ENCODE data around the gene KCNIP4.

Gene KCNIP4

GRCh38 chr4:21856754-21857153 is 91.8 kb downstream of the KCNIP4 start:
- in situ Hi-C loops (cut with HindIII; ENCODE audit: low sequenced_read_pairs), result no loop called here

GRCh38 chr4:21856301-21856700 is 92.3 kb downstream of the KCNIP4 start:
- in situ Hi-C loops (cut with HindIII; ENCODE audit: low sequenced_read_pairs), result no loop called here

DNA sequence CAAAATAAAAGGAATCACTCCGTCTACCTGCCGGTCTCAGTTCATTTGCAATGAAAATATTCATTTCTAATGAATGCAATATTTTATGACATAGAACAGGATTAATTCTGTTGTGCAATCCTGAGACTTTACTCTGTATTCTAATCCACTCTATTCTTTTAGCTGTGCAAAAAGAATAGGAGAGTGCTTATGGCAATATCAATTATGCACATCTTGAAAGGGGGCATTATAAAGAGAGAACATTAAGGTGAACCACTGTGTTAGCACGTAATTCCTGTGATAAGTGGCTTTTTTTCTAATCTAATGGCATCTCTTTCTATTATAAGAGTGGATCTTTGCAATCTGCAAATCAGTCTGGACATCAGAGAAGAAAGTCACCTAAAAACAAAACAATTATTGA is 99.5 kb downstream of the KCNIP4 start:
- in situ Hi-C loops (cut with HindIII; ENCODE audit: low sequenced_read_pairs), result no loop called here

DNA sequence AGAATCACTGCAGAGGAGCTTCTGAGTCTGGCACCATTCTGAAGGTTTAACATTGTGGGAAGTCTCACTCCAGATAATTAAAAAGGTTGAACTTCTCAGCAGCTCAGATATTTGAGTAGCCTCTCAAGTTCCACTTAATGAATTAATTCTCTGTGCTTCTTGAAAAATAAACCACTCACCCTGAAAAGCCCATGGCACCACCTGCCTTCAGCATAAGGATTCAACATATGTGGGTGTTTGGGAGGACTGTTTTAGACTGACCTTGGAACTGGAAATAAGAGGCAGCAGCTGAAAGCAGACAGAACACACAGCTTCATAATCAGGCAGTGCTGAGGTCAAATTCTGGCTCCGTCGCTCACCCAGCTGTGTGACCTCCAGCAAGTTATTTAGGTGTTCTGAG is 100.6 kb downstream of the KCNIP4 start:
- in situ Hi-C loops (cut with HindIII; ENCODE audit: low sequenced_read_pairs), result no loop called here

DNA sequence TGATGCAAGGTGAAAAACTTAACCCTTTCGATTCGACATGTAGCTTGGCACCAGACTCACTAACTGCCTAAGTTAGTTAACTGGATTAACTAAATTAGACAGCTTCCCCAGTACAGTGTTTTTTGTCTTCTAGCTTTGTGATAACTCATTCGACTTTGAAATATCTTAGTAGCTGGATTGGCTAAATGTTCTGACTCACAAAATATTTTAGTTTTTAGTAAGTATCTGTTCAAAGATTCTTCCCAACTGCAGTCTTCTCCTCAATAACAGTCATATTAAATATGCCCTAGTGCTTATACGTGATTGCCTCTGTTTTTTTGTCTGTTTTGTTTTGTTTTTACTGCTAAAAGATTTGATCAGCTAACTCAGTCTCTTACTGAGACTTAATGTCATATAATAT is 102.9 kb downstream of the KCNIP4 start:
- in situ Hi-C loops (cut with HindIII; ENCODE audit: low sequenced_read_pairs), result no loop called here

DNA sequence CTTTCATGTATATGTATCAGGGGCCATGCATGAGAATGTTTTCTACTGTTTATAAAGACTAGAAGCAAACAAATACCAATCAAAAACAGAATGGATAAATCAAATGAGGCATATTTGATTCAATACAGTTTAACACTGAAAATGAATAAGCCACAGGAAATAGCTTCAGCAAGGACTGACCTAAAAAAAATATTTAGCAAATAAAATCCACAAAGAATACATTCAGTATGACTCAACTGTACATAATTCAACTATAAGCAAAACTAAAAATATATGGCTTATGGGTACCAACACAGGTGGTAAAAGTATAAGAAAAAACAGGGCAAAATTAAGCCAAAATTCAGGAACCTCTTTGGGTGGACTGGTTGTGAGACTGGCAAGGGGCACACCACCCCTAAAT is 112.9 kb downstream of the KCNIP4 start:
- in situ Hi-C loops (cut with HindIII; ENCODE audit: low sequenced_read_pairs), result no loop called here

DNA sequence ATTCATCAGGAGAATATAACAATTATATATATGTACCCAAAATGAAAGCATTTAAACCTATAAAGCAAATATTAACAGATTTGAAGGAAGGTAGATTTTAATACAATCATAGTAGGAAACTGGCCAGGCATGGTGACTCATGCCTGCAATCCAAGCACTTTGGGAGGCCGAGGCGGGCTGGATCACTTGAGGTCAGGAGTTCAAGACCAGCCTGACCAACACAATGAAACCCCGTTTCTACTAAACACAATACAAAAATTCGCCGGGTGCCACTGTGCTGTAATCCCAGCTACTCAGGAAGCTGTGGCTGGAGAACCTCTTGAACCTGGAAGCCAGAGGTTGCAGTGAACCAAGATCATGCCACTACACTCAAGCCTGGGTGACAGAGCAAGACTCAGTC is 118.3 kb downstream of the KCNIP4 start:
- in situ Hi-C loops (cut with HindIII; ENCODE audit: low sequenced_read_pairs), result no loop called here

DNA sequence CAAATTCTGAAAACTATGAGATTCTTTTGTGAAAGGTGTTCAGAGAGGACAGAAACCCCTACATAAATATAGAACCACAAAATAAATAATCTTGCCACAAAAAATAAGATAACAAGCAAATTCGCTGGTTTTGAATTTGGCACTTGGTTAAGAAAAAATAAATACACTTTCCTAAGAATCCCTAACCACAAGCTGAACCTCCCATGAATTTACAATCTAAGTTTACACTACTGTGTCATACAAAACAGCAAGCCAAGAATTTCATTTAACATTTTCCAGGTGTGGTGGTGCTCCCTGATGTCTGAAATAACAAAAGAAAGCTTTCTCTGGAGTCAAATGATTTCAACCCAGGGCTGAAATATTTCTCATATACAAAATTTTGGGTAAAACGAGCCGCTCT is 121.0 kb downstream of the KCNIP4 start:
- in situ Hi-C loops (cut with HindIII; ENCODE audit: low sequenced_read_pairs), result no loop called here

DNA sequence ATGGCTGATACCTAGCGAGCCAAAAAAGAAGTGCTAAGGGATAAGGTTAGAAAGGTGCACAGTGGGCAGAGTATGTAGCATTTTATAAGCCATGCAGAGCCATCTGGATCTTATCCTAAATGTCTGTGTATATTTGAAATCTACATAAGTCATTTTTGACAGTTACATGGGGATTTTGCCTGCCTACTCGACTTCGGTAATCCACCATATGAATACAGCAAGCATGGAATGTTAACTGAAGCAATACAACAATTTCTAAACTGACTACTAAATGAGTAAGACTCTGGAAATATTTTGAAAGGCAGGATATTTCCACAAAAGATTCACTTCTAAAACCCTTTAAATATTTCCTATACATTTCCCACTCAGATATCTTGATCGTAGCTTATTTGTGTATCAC is 122.5 kb downstream of the KCNIP4 start:
- in situ Hi-C loops (cut with HindIII; ENCODE audit: low sequenced_read_pairs), result no loop called here

- in situ Hi-C loops (cut with HindIII; ENCODE audit: low sequenced_read_pairs), result loop anchor here (25.0 kb wide), 1 partner anchor 568 kb away; no protein-coding TSS in a partner anchor
Observed at GRCh38 chr4:21819086-21819485, 129.5 kb downstream of the KCNIP4 start.

DNA sequence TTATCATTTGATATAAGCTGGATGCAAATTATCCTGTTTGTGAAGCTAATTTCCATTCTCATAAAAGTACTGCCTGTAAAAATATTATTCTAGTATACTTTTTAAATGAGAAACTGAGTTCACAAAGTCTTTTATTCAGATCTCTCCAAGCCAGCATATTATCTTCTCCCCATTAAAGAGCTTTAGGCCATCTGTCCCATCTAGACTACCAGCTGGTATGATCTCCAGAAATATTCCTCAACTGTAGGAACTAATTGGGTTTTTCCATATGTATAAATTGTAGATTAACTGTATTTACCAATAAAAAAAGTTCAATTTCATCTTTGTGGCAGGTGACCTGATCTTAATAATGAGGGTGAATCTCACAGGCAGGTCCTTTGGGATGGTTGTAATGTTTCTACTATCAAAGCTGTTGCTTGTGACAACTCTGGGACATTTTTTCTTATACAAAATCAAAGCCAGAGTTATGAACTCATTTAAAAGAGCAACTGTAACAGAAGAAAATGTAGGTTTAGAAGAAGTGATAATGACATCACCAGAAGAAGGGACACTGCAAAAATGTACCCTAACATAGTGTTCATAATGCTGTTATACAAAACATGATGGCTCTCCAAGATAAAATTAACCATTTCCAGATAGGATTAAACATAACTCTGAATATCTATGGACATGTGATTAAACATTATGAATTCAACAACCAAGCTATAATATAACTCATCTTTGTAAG is 132.8 kb downstream of the KCNIP4 start:
- in situ Hi-C loops (cut with HindIII; ENCODE audit: low sequenced_read_pairs), result loop anchor here (25.0 kb wide), 1 partner anchor 571 kb away; no protein-coding TSS in a partner anchor

GRCh38 chr4:21811565-21811964 is 137.0 kb downstream of the KCNIP4 start:
- in situ Hi-C loops (cut with HindIII; ENCODE audit: low sequenced_read_pairs), result loop anchor here (25.0 kb wide), 1 partner anchor 576 kb away; no protein-coding TSS in a partner anchor

DNA sequence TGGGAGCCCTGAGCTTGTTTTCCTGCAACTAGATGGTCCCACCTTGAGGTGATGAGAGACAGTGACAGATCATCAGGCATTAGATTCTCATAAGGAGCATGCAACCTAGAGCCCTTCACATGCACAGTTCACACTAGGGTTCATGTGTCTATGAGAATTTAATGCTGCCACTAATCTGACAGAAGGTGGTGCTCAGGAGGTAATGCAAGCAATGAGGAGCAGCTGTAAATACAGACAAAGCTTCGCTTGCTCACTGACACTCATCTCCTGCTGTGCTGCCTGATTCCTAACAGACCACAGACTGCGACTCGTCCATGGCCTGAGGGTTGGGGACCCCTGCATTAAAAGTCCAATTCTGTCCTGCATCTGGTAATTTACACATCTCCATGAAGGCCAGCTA is 141.6 kb downstream of the KCNIP4 start:
- in situ Hi-C loops (cut with HindIII; ENCODE audit: low sequenced_read_pairs), result loop anchor here (25.0 kb wide), 1 partner anchor 580 kb away; no protein-coding TSS in a partner anchor

DNA sequence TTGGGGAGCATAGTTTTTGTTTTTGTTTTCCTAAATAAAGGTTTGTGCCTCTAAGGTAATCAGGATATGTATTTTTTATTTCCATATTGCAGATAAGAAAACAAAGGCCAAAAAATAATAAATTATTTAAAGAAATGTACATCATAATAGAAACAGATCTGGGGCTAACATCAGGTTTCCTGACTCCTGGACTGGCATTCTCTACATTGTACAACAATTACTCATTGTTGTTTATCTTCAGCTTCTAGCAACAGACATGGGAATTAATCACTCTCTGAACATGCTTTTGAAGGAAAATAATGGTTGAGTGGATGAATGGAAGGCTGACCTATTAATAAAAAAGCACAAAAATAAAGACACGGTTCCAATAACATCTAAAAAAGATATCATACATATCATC is 146.2 kb downstream of the KCNIP4 start:
- in situ Hi-C loops (cut with HindIII; ENCODE audit: low sequenced_read_pairs), result loop anchor here (25.0 kb wide), 1 partner anchor 585 kb away; no protein-coding TSS in a partner anchor

DNA sequence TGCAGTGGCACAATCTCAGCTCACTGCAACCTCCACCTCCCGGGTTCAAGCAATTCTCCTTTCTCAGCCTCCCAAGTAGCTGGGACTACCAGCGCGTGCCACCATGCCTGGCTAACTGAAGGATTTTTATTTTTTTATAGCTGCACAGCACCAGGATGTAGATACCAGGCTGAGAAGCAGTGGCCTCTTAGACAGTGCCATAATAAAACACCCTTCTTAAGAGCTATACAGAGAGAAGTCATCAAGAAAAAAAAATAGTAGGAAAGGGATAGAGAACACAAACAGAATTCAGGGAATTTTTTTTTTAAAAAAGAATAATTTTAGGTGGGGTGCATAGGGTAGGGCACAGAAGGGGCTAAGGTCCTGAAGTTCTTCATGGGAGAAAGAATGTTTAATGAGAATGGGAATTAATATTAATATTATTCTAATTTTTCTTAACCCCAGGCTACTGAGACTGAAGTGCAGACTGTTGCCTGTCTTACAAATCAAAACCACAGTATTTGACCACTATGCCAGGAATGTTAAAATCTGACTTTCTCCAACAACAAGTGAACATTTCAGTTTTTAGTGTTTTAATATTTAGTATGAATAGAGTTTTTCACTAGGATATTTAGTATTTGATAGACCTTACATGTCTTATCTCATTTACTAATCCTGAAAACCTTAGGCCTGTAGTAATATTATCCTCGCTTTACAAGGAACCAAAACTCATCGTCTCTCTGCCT is 146.7 kb downstream of the KCNIP4 start:
- in situ Hi-C loops (cut with HindIII; ENCODE audit: low sequenced_read_pairs), result loop anchor here (25.0 kb wide), 1 partner anchor 585 kb away; no protein-coding TSS in a partner anchor

DNA sequence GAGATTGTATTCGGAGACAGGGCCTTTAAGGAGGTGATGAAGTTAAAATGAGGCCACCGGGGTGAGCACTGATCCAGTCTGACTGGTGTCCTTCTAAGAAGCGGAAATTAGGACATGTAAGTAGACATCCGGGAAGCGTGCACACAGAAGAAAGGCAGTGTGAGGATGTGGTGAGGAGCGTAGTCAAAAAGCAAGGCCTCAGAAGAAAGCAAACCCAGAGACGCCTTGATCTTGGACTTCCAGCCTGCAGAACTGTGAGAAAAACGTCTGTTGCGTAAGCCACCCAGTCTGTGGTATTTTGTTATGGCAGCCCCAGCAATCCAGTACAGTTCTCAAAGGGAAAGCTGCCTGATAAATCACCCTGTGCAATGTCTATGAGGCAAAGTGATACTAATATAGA is 153.5 kb downstream of the KCNIP4 start:
- in situ Hi-C loops (cut with HindIII; ENCODE audit: low sequenced_read_pairs), result no loop called here

GRCh38 chr4:21792736-21793135 is 155.8 kb downstream of the KCNIP4 start:
- in situ Hi-C loops (cut with HindIII; ENCODE audit: low sequenced_read_pairs), result no loop called here

DNA sequence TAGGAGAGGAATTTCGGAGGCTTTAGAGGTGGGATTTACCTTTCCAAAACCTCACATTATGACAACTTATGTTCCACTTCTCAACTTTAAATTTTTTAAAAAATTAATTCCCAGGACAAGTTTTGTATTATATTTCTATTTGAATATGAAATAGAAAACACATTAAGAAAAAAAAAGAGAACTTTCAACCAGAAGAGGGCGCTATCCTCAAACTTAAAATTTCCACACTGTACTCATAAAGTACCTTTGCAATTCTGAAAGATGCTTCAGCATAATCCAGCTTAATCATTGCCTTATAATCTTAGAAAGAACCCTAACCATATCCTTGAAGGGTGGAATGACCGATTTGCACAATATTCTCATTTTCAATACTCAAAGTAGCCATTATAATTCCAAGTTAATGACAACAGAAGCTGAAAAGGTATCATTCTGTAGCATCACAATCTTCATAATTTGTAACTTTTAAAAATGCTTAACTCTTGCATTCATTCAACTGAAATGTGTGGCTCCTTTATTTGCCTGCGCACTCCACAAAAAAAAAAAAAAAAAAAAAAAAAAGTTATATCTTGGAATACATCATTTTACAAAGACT is 158.0 kb downstream of the KCNIP4 start:
- in situ Hi-C loops (cut with HindIII; ENCODE audit: low sequenced_read_pairs), result no loop called here

DNA sequence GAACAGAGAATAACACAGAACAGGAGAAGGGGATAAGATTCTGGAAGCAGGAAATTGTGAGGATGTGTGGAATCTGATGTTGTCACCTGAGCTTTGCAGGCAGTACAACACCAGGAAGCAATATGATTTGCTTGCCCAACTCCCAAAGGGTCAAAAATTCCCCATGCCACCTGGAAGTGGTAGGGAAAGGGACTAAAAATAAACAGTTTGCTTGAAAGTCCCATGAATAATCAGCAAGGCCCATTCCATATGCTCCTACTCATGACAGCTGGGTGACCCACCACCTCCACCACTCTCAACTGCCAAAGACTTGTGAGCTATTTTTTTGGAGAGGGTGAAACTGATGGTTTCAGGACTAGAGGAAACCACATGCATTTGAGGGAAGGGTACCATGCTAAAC is 168.4 kb downstream of the KCNIP4 start:
- in situ Hi-C loops (cut with HindIII; ENCODE audit: low sequenced_read_pairs), result no loop called here

GRCh38 chr4:21778702-21779101 is 169.9 kb downstream of the KCNIP4 start:
- in situ Hi-C loops (cut with HindIII; ENCODE audit: low sequenced_read_pairs), result no loop called here

DNA sequence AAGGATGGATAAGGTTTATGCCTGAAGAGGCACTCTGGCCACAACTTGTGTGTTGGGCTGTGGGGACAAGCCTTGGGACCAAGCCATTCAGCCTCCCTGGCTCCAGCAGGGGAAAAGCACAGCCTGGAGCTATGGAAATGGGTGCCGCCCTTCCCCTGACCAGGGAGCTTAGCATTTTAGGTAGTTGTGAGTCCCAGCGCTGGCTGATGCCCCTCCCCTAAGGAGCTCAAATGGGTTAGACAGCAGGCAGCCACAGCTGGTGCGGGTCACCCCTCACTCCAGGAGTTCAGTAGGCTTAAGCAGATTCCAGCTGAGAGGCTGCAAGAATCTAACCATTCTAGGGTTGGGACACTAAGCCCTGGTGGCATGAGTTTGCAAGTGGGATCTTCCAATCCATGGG is 172.9 kb downstream of the KCNIP4 start:
- in situ Hi-C loops (cut with HindIII; ENCODE audit: low sequenced_read_pairs), result no loop called here

All from DLD1 (cell line).